ENCODE data around the gene CDKL2.

DNA sequence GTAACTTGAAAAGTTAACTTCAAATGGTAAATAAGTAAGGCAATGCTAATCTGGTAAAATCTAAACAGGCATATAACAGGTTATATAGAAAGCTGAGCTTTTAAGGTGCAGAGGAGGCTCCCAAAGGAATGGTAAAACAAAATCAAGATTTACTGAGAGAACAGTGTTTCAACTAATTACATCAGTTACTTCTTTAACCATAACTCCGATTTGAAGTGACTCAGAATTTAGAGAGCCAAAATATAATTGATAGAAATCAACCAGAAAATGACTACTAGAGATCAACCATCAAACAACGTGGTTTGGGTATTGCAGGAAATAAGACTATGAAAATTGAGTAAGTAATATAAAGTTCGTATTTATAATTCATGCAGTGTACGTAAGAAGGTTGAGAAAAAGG lies 36.0 kb upstream of the CDKL2 start:
- TF ChIP-seq, protein P1, sequence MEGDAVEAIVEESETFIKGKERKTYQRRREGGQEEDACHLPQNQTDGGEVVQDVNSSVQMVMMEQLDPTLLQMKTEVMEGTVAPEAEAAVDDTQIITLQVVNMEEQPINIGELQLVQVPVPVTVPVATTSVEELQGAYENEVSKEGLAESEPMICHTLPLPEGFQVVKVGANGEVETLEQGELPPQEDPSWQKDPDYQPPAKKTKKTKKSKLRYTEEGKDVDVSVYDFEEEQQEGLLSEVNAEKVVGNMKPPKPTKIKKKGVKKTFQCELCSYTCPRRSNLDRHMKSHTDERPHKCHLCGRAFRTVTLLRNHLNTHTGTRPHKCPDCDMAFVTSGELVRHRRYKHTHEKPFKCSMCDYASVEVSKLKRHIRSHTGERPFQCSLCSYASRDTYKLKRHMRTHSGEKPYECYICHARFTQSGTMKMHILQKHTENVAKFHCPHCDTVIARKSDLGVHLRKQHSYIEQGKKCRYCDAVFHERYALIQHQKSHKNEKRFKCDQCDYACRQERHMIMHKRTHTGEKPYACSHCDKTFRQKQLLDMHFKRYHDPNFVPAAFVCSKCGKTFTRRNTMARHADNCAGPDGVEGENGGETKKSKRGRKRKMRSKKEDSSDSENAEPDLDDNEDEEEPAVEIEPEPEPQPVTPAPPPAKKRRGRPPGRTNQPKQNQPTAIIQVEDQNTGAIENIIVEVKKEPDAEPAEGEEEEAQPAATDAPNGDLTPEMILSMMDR (IDR thresholded peaks at IDR 0.05; ENCODE audit: low read depth, low read length): no peak
- no peak for TF ChIP-seq POLR2A (IDR thresholded peaks at IDR 0.05; ENCODE audit: extremely low read depth, insufficient read length)
- TF ChIP-seq, protein P2, sequence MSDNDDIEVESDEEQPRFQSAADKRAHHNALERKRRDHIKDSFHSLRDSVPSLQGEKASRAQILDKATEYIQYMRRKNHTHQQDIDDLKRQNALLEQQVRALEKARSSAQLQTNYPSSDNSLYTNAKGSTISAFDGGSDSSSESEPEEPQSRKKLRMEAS (IDR thresholded peaks at IDR 0.05; ENCODE audit: low read depth, low read length): no peak

All from NB4 (cell line).